Activated CD8-positive, alpha-beta memory T cell treated with anti-CD3 and anti-CD28 coated beads, Interleukin-2, amount 50 U/mL, for 24 hours (primary cell): ENCODE measurements around the gene KNOP1.
"Not testable (repeated sequence)": the region's sequence is repeated elsewhere in the genome, so short reads cannot be mapped to it uniquely, and the experiment has no call there.

ENCODE experiments used
- DNase-seq: peaks from one replicate; pipeline ENCODE4 v3.0.0-alpha.2; 2020; ENCODE audit errors: extremely low read depth

KNOP1 gene

DNA sequence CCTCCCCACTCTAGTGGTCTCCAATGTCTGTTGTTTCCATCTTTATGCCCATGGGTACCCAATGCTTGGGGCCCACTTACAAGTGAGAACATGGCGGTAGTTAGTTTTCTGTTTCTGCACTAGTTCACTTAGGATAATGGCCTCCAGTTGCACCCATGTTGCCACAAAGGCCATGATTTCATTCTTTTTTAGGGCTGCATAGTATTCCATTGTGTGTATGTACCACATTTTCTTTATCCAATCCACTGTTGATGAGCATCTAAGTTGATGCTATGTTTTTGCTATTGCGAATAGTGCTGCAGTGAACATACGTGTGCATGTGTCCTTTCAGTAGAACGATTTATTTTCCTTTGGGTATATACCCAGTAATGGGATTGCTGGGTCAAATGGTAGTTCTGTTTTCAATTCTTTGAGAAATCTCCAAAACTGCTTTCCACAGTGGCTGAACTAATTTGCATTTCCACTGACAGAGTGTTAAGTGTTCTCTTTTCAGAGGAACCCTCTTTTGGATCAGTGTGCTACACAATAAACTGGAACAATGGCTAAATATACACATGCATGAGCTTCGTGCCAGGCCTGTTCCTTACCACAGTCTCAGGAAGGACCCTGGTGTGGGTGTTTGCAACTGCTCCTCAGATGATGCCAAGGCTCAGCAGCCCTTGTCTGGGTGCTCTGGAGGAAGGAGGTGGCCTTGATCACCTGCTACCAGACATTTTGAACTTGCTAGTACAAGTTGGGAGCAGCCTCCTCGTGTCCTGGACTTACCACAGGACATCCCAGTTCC is 34.4 kb downstream of the KNOP1 start:
- no peak for DNase-seq

DNA sequence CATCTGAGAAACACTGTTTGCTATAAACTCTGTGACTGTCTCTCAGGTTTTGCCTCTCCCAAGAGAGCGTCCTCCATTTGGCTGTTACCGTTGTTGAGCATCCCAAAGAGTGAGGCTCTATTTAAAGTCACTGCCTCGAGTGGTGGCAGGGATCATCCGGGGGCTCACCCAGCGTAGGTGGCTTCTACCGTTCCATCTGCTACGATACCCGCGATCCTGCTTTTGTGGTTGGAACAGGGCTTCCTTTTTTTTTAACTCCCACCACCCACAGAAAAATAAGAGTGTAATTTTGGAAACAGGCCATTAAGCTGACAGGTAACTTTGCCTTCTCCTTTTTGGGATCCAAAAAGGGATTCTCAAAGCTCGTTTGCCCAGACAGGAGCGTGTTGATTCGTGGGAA is 36.4 kb downstream of the KNOP1 start:
- no peak for DNase-seq

DNA sequence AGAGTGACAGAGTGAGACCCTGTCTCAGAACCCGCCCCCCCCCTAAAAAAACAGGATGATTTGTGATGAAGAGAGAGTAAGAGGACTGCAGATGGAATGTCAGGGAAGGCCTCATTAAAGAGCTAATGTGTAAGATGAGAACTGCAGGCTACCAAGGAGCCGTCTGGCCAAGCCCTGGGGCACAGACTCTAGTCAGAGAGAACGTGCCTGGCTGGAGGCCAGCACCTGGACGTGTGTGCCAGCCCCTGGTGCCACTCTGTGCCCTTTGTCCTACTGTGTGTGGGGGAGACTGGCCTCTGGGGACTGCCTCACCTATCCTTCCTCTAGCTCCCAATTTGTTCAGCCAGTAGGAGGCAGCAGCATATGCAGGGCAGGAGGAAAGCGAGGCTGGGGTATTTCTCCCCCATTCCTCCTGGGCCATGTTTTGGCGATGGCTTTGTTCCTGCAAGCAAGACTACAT is 37.1 kb downstream of the KNOP1 start:
- DNase-seq: no peak

DNA sequence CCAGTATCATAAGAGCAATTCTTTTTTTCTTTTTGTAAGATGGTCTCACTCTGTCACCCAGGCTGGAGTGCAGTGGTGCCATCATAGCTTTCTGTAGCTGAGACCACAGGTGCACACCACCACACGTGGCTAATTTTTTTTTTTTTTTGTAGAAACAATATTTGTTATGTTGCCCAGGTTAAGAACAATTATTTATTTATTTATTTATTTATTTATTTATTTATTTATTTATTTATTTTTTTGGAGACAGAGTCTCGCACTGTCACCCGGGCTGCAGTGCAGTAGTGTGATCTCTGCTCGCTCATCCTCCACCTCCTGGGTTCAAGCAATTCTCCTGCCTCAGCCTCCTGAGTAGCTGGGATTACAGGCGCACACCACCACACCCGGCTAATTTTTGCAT is 38.7 kb downstream of the KNOP1 start:
- DNase-seq: not testable (repeated sequence)

DNA sequence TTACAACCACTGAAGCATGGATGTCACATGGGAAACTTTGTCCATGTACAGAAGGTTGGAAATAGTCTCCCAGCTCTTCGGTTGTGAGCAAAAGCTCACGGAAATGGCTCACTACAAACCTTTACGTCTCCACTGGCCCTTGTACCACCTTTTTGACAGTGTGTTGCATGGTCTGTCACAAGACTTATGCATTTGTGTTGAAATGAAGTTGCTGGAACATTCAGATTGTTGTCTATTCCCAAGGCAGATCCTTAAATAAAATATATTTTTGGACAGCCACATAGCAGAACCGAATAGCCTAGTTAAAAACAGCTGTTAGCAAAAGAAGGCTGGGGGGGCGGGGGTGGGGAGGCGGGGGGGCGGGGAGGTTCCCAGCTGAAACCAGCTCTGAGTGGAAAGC is 39.2 kb downstream of the KNOP1 start:
- no peak for DNase-seq

DNA sequence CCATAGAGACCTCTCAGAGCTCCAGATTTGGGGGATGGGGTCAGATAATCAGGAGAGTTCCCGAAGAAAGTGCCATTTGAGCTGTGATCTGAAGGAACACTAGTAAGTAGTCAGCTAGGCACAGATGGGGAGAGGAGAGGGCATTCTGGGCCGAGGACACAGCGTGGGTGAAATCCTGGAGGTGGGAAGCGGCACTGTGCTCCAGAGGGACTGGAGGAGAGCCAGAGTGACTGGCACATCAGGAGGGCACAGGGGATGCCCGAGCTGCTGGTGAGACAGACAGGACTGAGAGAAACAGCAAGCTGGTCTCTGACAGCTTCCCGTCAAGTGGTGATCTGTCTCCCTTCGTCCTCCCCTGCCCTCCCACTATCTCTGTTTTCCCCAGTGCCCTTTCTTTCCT is 40.6 kb downstream of the KNOP1 start:
- no peak for DNase-seq

DNA sequence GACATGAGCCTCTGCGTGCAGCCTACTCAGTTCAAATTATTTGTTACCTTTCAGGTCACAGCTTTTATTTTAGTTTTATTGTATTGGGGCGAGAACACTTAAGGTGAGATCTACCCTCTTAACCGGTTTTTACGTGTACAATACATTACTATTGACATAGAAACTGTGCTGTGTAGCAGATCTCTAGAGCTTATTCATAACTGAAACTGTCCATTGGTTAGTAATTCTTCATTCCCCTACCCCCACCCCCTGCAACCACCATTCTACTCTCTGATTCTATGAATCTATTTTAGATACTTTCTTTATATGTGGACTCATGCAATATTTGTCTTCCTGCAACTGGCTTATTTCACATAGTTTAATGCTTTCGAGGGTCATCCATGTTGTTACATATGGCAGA is 43.5 kb downstream of the KNOP1 start:
- no peak for DNase-seq

DNA sequence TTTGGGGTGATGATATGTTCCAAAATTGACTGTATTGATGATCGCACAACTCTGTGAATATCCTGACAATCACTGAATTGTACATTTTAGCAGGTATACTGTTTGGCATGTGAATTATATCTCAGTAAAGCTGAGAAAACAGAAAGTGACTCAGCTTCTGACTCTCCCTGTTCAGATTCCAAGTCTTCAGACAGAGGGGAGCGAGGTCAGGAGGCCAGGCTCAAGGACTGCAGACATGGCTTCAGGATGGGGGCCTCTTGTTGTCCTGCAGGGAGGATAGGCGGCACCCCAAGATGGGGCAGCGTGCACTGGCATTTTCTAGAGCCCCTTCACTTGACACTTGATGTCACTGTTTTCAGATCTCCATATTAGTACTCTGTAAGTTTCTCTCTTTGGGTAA is 45.6 kb downstream of the KNOP1 start:
- no peak for DNase-seq

DNA sequence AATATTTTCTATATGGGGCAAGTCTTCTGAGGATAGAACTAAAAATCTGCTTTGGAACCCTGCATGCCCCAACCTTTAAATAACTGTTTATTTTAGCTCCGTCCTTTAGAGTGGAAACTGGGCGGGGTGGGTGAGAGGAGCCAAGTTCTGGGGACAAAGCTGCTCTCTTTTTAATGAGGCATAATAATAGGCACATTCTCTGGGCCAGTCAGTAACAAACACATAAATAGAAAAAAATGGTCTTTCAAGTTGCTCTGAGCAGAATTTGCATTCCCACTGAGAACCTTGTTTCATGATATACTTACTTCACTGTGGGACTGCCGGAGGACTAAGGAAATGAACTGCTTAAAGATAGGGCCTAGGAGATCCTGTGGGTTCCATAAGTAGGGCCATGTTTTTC is 51.5 kb downstream of the KNOP1 start:
- no peak for DNase-seq

DNA sequence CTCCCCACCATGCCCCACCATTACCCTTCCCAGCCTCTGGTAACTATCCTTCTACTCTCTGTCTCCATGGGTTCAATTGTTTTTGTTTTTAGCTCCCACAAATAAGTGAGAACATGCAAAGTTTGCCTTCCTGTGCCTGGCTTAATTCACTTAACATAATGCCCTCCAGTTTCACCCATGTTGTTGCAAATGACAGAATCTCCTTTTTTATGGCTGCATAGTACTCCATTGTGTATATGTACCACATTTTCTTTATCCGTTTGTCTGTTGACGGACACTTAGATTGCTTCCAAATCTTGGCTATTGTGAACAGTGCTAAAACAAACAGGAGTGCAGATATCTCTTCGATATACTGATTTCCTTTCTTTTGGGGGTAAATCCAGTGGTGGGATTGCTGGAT is 52.7 kb downstream of the KNOP1 start:
- not testable (repeated sequence) for DNase-seq

DNA sequence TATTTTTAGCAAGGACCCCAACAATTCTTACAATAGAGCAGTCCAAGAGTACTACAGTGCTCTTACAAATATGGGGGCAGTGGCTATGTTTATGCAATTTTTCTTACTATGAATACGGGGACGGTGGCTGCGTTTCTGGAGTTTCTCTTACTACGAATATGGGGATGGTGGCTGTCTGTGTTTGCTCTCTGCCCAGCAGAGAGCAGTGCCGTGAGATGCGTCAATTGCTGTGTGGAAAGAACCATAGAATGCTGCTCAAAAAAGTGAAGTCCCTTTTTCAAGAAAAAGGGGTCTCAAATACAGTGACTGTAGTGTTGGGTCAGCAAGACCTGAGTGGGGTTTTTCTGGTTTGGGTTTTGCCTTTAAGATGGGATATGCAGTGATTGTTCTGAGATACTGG is 53.9 kb downstream of the KNOP1 start:
- DNase-seq: no peak

DNA sequence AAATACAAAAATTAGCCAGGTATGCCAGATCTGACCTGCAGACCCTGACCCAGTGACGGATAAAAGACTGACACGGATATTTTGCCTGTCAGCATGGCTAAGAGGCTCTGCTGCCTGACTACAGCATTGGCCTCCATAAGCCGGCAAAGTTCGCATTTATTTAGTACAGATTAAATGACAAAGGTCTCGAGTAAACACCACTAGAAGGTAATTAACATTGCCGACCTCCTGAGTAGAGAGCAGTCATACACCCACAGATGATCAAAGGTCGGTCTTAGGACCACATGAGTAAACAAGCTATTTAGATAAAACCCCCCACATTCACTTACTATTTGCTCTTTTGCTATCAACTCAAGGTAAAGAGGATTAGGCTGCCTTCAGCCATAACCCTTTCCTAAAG is 55.7 kb downstream of the KNOP1 start:
- DNase-seq: no peak

DNA sequence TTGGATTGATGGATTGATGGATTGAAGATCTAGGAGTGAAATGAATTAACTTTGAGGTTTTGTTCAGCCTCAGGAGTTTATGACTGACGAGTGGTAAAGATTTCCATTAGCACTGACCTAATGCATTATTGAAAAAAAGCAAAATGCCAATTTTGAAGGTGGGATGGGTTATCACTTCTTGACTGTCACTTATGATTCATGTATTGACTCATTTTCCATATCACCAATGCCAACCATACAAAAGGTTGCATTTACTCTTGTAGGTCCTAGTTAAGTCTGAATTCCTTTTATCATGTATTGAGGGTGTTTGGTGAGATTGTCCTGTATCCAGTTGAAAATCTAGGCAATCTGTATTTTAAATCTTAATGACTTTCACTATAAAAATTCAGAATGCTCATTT is 57.6 kb downstream of the KNOP1 start:
- no peak for DNase-seq

DNA sequence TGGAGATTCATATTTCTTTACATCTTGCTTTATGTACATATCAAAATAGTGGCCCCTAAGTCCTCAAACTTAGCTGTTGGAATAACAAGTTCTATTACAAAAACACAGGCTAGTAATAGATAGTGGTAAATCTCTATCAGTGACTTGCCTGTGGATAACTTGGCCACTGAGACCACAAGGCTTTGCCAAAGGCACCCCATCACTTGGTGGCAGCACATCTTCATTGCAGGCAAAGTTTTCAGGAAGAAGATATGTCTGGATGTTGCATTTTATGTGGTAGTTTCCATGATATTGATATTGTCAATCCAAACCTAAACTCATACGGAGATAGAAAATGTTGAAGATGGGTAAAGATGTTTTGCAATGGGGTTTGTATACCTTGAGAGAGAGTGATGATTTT is 58.5 kb downstream of the KNOP1 start:
- no peak for DNase-seq

DNA sequence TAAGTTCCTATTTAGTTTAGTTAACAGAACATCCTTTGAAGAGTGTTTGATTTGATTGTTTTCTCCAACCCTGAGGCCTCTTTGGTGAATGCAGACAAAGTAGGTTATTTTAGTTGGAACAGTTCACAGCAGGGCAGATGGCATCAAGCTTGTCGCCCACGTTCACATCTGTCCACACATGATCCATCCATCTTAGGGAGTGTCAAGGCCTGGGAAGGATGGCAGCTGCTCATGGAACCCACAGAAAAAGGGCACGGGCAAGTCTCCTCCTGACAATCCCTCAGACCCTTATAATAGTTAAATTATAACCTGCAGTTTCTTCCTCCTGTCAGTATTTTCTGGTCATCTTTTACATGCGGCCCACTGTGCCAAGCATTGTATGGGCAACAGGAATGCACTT is 60.2 kb downstream of the KNOP1 start:
- DNase-seq: no peak

DNA sequence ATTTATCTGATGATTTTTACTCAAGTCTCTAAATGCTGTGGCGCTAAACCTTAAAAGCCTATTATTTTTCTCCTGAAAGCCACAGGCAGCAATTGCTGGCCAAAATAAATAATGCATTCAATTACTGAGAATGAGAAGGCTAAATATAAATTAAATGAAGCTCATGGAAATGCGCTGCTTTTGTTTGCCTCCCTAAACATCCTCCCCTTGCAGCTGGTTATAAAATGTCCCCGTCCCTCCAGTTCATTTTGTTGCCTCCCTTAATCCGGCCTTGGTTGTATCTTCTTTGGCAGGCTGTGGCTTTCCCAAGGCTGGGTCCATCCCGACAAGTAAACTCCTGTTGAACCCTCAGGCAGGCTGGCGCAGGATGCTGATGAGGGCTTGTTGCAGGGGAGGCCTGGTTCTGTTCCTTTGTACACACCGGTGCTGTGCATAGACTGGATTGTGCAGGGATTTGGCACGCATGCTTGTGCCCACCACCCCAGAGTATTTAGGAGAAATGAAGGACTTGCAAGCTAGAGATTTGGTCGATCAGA is 62.7 kb downstream of the KNOP1 start:
- no peak for DNase-seq

DNA sequence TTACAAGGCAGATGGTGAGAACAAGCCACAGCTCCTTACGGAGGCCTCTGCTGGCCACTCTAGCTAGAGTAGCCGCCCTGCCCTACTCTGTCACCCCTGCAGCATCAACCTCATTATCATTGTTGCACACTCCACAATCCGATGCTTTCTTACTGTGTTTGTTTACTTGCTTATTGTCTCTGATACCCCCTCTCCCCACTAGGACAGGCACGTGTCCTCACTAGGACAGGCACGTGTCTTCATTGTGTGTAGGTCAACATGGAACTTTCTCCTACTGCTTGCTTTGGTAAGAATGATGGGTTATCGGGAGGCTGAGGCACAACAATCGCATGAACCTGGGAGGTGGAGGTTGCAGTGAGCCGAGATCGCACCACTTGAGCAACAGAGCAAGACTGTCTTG is 63.9 kb downstream of the KNOP1 start:
- DNase-seq: no peak
